ENCODE data around the gene ORC3.
"Not testable (repeated sequence)": the region's sequence is repeated elsewhere in the genome, so short reads cannot be mapped to it uniquely, and the experiment has no call there.

The ORC3 gene

GRCh38 chr6:87698547-87699006 is 108.6 kb downstream of the ORC3 start:
- DNase-seq = no peak

- no peak for DNase-seq
These were observed 109.6 kb downstream of the ORC3 start for GRCh38 chr6:87699576-87699975.

- peak; percentile 64 for DNase-seq
These were observed 110.7 kb downstream of the ORC3 start for GRCh38 chr6:87700397-87701343.

- no peak for DNase-seq
These were observed 111.4 kb downstream of the ORC3 start for GRCh38 chr6:87701344-87701675.

GRCh38 chr6:87701676-87702588 is 112.0 kb downstream of the ORC3 start, which contains the start of gene AKIRIN2:
TSS of gene AKIRIN2 (minus strand) at chr6:87702233. CDS start at chr6:87701684, 549 bp downstream.
- DNase-seq = peak; percentile 97

- no peak for DNase-seq
These were observed 112.6 kb downstream of the ORC3 start for GRCh38 chr6:87702589-87702945.

- DNase-seq = not testable (repeated sequence)
These were observed 113.1 kb downstream of the ORC3 start for GRCh38 chr6:87703039-87703438.

- DNase-seq = peak; percentile 66
These were observed 115.2 kb downstream of the ORC3 start for GRCh38 chr6:87705070-87705691.

- DNase-seq = no peak
These were observed 116.4 kb downstream of the ORC3 start for GRCh38 chr6:87706187-87706966.

- not testable (repeated sequence) for DNase-seq
These were observed 118.9 kb downstream of the ORC3 start for GRCh38 chr6:87708581-87709427.

- DNase-seq = no peak
These were observed 120.2 kb downstream of the ORC3 start for GRCh38 chr6:87710090-87710489.

GRCh38 chr6:87712713-87713112 is 122.8 kb downstream of the ORC3 start:
- DNase-seq = not testable (repeated sequence)

GRCh38 chr6:87714093-87714842 is 124.3 kb downstream of the ORC3 start:
- DNase-seq = no peak

Data from activated CD8-positive, alpha-beta memory T cell treated with anti-CD3 and anti-CD28 coated beads, Interleukin-2, amount 50 U/mL, for 48 hours (primary cell).